Measurements from ENCODE around the gene CAMKMT.

GRCh38 chr2:44645937-44646336 is 284.2 kb downstream of the CAMKMT start:
- no peak for TF ChIP-seq CTCF (IDR thresholded peaks at IDR 0.05)
- TF ChIP-seq POLR2A (IDR thresholded peaks at IDR 0.05) = no peak

Measured in Peyer's patch (tissue), 4 donors.